ENCODE results near the gene HLX. TPM values are rescaled to one million over a fixed set of nuclear protein-coding genes. Genes with fewer than 3 reads are reported as not detected.

Gene HLX
- total RNA-seq, 4 donors from 2014 or later, result 1.9 to 11.1 (median 3.5) TPM

DNA sequence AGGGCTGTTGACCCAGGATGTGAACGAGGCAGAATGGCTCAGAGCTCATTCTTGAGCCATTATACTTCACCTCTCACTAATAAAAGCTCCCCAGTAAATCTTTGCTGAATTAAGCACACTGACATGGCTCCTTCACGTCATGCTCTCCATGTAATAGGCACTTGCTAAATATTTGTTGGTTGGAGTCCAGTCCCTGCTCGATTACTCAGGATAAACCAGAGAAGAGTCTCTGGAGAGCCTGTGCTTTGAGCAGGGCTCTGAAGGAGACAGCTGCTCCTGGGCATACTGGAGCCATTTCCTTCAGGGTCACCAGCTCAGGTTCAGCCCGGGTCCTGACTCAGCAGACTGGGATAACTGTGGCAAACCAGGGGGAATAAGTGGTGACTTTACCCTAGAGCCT is 46.9 kb downstream of the HLX start:
- no peaks in the 10 kb centered on the region for H3K36me3 ChIP-seq
- no peaks in the 10 kb centered on the region for H3K9me3 ChIP-seq
- DNase-seq (ENCODE audit: low spot score in 2 of 2), result no peak
- 50% methylated on average over 4 of the region's 4 CpGs for WGBS
- no peaks in the 10 kb centered on the region for H3K4me1 ChIP-seq
- H3K27ac ChIP-seq, result no peak overlapping the region
- no peak for TF ChIP-seq POLR2A (IDR thresholded peaks at IDR 0.05)
- TF ChIP-seq EP300 (IDR thresholded peaks at IDR 0.05), result no peak
- TF ChIP-seq, protein P1, sequence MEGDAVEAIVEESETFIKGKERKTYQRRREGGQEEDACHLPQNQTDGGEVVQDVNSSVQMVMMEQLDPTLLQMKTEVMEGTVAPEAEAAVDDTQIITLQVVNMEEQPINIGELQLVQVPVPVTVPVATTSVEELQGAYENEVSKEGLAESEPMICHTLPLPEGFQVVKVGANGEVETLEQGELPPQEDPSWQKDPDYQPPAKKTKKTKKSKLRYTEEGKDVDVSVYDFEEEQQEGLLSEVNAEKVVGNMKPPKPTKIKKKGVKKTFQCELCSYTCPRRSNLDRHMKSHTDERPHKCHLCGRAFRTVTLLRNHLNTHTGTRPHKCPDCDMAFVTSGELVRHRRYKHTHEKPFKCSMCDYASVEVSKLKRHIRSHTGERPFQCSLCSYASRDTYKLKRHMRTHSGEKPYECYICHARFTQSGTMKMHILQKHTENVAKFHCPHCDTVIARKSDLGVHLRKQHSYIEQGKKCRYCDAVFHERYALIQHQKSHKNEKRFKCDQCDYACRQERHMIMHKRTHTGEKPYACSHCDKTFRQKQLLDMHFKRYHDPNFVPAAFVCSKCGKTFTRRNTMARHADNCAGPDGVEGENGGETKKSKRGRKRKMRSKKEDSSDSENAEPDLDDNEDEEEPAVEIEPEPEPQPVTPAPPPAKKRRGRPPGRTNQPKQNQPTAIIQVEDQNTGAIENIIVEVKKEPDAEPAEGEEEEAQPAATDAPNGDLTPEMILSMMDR (IDR thresholded peaks at IDR 0.05), result no peak
- no peak for TF ChIP-seq POLR2AphosphoS5 (IDR thresholded peaks at IDR 0.05)
- H3K4me3 ChIP-seq, result no peak overlapping the region
- no peaks in the 10 kb centered on the region for H3K27me3 ChIP-seq

- DNase-seq (ENCODE audit: low spot score in 2 of 2), result no peak
- no peaks in the 10 kb centered on the region for H3K4me1 ChIP-seq
- no peaks in the 10 kb centered on the region for H3K27me3 ChIP-seq
- TF ChIP-seq, protein P1 (IDR thresholded peaks at IDR 0.05), result no peak
- TF ChIP-seq POLR2A (IDR thresholded peaks at IDR 0.05) (no peak), EP300 (IDR thresholded peaks at IDR 0.05) (no peak), POLR2AphosphoS5 (IDR thresholded peaks at IDR 0.05) (no peak)
- H3K4me3 ChIP-seq, result no peak overlapping the region
- H3K36me3 ChIP-seq, result no peaks in the 10 kb centered on the region
- WGBS, result 52% methylated on average over 4 of the region's 6 CpGs
- no peak overlapping the region for H3K27ac ChIP-seq
- H3K9me3 ChIP-seq, result no peaks in the 10 kb centered on the region
Measured at GRCh38 chr1:220927442-220927841, 48.2 kb downstream of the HLX start.

DNA sequence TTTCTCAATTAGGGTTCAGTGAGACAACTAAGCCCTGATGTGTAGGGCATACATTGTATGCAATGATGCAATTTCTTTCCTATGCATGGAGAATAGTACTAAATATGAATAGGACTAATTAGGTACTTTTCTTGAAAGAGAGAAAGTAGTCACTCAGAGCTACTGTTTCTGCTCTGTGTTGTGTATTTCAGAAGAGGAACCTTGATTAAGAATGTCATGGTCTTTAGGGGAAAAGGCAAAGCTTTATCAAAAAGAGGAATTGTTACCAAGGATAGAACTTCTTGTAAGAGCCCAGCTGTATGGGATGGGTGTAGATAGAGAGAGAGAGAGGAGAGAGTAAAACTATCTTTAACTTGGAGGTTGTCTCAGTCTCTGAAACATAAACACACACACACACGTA is 49.1 kb downstream of the HLX start:
- WGBS, result 92% methylated on average over 1 of the region's 1 CpG
- H3K27me3 ChIP-seq, result no peaks in the 10 kb centered on the region
- H3K9me3 ChIP-seq, result no peaks in the 10 kb centered on the region
- H3K27ac ChIP-seq, result no peak overlapping the region
- no peak for TF ChIP-seq EP300 (IDR thresholded peaks at IDR 0.05)
- TF ChIP-seq POLR2AphosphoS5 (IDR thresholded peaks at IDR 0.05), result no peak
- TF ChIP-seq, protein P1 (IDR thresholded peaks at IDR 0.05), result no peak
- TF ChIP-seq POLR2A (IDR thresholded peaks at IDR 0.05), result no peak
- H3K4me3 ChIP-seq, result no peak overlapping the region
- DNase-seq (ENCODE audit: low spot score in 2 of 2), result no peak
- H3K4me1 ChIP-seq, result no peaks in the 10 kb centered on the region
- H3K36me3 ChIP-seq, result no peaks in the 10 kb centered on the region

DNA sequence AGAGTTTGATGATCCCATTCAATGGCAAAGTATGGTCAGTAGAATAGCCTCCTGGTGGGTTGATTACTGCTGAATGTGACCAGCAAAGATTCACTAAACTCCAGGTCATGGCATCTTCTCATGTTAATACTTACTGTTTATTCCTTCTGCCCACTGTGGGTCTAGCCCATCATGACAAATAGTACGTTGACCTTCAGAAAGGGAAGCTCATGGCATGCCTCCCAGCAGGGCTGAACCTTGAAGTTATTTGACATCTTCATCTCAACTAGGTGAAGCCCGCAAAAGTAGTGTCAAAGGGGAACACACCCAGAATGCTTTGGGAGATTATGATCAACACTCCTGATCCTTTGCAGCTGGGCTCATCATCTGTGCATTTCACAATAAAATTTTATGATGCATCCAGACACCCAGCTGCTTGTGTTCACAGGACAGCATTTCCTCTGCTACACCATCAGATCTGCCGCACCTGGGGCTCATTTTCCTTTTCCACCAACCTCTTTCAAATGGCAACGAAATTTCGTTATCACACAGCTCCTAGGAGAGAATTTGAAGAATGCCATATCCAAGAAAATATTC is 49.6 kb downstream of the HLX start:
- H3K27ac ChIP-seq, result no peak overlapping the region
- WGBS, result 47% methylated on average over 5 of the region's 5 CpGs
- no peak for TF ChIP-seq POLR2AphosphoS5 (IDR thresholded peaks at IDR 0.05)
- TF ChIP-seq, protein P1 (IDR thresholded peaks at IDR 0.05), result no peak
- no peak for TF ChIP-seq POLR2A (IDR thresholded peaks at IDR 0.05)
- TF ChIP-seq EP300 (IDR thresholded peaks at IDR 0.05), result no peak

GRCh38 chr1:220929304-220929703 is 50.1 kb downstream of the HLX start:
- 48% methylated on average over 1 of the region's 1 CpG for WGBS
- Histone ChIP-seq H3K27ac (no peak overlapping the region), H3K27me3 (no peaks in the 10 kb centered on the region), H3K36me3 (no peaks in the 10 kb centered on the region), H3K4me3 (no peak overlapping the region), H3K9me3 (no peaks in the 10 kb centered on the region), H3K4me1 (no peaks in the 10 kb centered on the region)
- DNase-seq (ENCODE audit: low spot score in 2 of 2), result no peak
- TF ChIP-seq EP300 (IDR thresholded peaks at IDR 0.05) (no peak), POLR2AphosphoS5 (IDR thresholded peaks at IDR 0.05) (no peak)
- TF ChIP-seq, protein P1 (IDR thresholded peaks at IDR 0.05), result no peak

More for the DNA sequence above, 49.6 kb downstream of the HLX start:
- H3K36me3 ChIP-seq, result no peaks in the 10 kb centered on the region
- H3K4me3 ChIP-seq, result no peak overlapping the region
- no peak for DNase-seq (ENCODE audit: low spot score in 2 of 2)
- H3K9me3 ChIP-seq, result no peaks in the 10 kb centered on the region
- H3K4me1 ChIP-seq, result no peaks in the 10 kb centered on the region
- no peaks in the 10 kb centered on the region for H3K27me3 ChIP-seq

Other genes starting within 250 kb of the HLX start
- gene C1orf115, start 189.1 kb upstream of the HLX start, total RNA-seq, result 10 to 100 TPM; 10.0 to 24.5 (median 14.8) TPM
- 1 to 10 TPM; 3.4 to 5.3 (median 4.1) TPM for gene MTARC2, start 131.1 kb upstream of the HLX start, total RNA-seq
- gene MTARC1, start 92.5 kb upstream of the HLX start, total RNA-seq, result 10 to 100 TPM in 1 of 4 donors, 1 to 10 TPM in 3; 2.1 to 12.7 (median 7.5) TPM